HS-27A (cell line): ENCODE measurements around the gene VENTX.

ENCODE experiments used
- DNase-seq: peaks from one replicate; pipeline ENCODE4 v3.0.0-alpha.2; 2012; ENCODE audit warnings: low read depth, missing footprints

VENTX gene

GRCh38 chr10:133237588-133238465 lies at the start of gene VENTX:
VENTX (plus strand) TSS chr10:133237855; CDS start chr10:133237915, 60 bp downstream.
- DNase-seq = no peak

- DNase-seq = no peak
Observed at GRCh38 chr10:133187906-133188681, 49.6 kb upstream of the VENTX start.

- no peak for DNase-seq
Observed at GRCh38 chr10:133189256-133189655, 48.4 kb upstream of the VENTX start.

- DNase-seq = no peak
Observed at GRCh38 chr10:133189726-133190125, 47.9 kb upstream of the VENTX start.

- no peak for DNase-seq
Observed at GRCh38 chr10:133190225-133190624, 47.4 kb upstream of the VENTX start.

GRCh38 chr10:133191651-133192050 lies 46.0 kb upstream of the VENTX start:
- DNase-seq = no peak

GRCh38 chr10:133194151-133194550 lies 43.5 kb upstream of the VENTX start:
- no peak for DNase-seq

- no peak for DNase-seq
Observed at GRCh38 chr10:133195096-133195495, 42.6 kb upstream of the VENTX start.

- DNase-seq = no peak
Observed at GRCh38 chr10:133195611-133196010, 42.0 kb upstream of the VENTX start.

- DNase-seq = no peak
Observed at GRCh38 chr10:133196221-133196915, 41.3 kb upstream of the VENTX start.

- DNase-seq = no peak
Observed at GRCh38 chr10:133196936-133197758, 40.5 kb upstream of the VENTX start.

- no peak for DNase-seq
Observed at GRCh38 chr10:133197786-133198185, 39.9 kb upstream of the VENTX start.

GRCh38 chr10:133198206-133198605 lies 39.4 kb upstream of the VENTX start:
- no peak for DNase-seq

- no peak for DNase-seq
Observed at GRCh38 chr10:133198621-133199487, 38.8 kb upstream of the VENTX start.

GRCh38 chr10:133199488-133199885 lies 38.2 kb upstream of the VENTX start:
- no peak for DNase-seq

GRCh38 chr10:133199992-133200611 lies 37.6 kb upstream of the VENTX start:
- no peak for DNase-seq

- no peak for DNase-seq
Observed at GRCh38 chr10:133200621-133201031, 37.0 kb upstream of the VENTX start.

- no peak for DNase-seq
Observed at GRCh38 chr10:133201151-133201947, 36.3 kb upstream of the VENTX start.
